NT2/D1 (cell line): ENCODE measurements around the gene CCDC137.

Experiments used
- DNase-seq: peaks from one replicate; pipeline ENCODE4 v3.0.0-alpha.2; 2011; ENCODE audit warnings: low read depth, low spot score
- H3K27me3 ChIP-seq: 2 replicates; pipeline ENCODE4 v1.6.0; 2011; ENCODE audit warnings: mild to moderate bottlenecking; ENCODE audit not compliant: insufficient read length, insufficient read depth
- H3K36me3 ChIP-seq: 2 replicates; pipeline ENCODE4 v1.6.1; 2011; ENCODE audit warnings: mild to moderate bottlenecking, low read length, mixed read lengths; ENCODE audit not compliant: insufficient read depth, insufficient read length
- H3K4me1 ChIP-seq: 2 replicates; pipeline ENCODE4 v1.5.1; 2011; ENCODE audit not compliant: insufficient read depth, insufficient read length
- H3K4me3 ChIP-seq: 2 replicates; pipeline ENCODE4 v1.5.1; 2011; ENCODE audit warnings: low read depth; ENCODE audit not compliant: insufficient read length
- H3K9ac ChIP-seq: 2 replicates; pipeline ENCODE4 v1.6.0; 2011; ENCODE audit warnings: low read depth; ENCODE audit not compliant: insufficient read length
- H3K9me3 ChIP-seq: 2 replicates; pipeline ENCODE4 v1.5.1; 2011; ENCODE audit warnings: mild to moderate bottlenecking, low read length; ENCODE audit not compliant: insufficient read depth
- SUZ12 ChIP-seq: IDR thresholded peaks from 2 replicates; pipeline ENCODE4 v1.6.1; 2011; ENCODE audit not compliant: insufficient read length, insufficient read depth; ENCODE audit errors: extremely low read depth
- YY1 ChIP-seq: IDR thresholded peaks from 2 replicates; pipeline ENCODE4 v1.6.1; 2011; ENCODE audit not compliant: insufficient read length, insufficient read depth
- ZNF274 ChIP-seq: IDR thresholded peaks from 2 replicates; pipeline ENCODE4 v1.6.1; 2011; ENCODE audit warnings: mild to moderate bottlenecking, low read depth, low read length

The CCDC137 gene

GRCh38 chr17:81693509-81694210 lies 27.1 kb downstream of the CCDC137 start:
- Histone ChIP-seq H3K27me3 (no peaks in the 10 kb centered on the region), H3K36me3 (peaks cover 99% of the 10 kb centered on the region), H3K9ac (no peak overlapping the region), H3K9me3 (no peaks in the 10 kb centered on the region), H3K4me3 (no peak overlapping the region), H3K4me1 (peaks cover 12% of the 10 kb centered on the region)
- no peak for TF ChIP-seq YY1
- TF ChIP-seq SUZ12 = no peak
- no peak for TF ChIP-seq ZNF274
- DNase-seq = no peak

- Histone ChIP-seq H3K4me1 (peaks cover 12% of the 10 kb centered on the region), H3K9ac (no peak overlapping the region), H3K27me3 (no peaks in the 10 kb centered on the region), H3K9me3 (no peaks in the 10 kb centered on the region), H3K4me3 (no peak overlapping the region), H3K36me3 (peaks cover 99% of the 10 kb centered on the region)
- no peak for DNase-seq
- TF ChIP-seq SUZ12 (no peak), ZNF274 (no peak), YY1 (no peak)
These were observed 28.3 kb downstream of the CCDC137 start for GRCh38 chr17:81694810-81695209.

- TF ChIP-seq ZNF274 (no peak), SUZ12 (no peak), YY1 (no peak)
- H3K9me3 ChIP-seq = no peaks in the 10 kb centered on the region
- no peaks in the 10 kb centered on the region for H3K27me3 ChIP-seq
- H3K36me3 ChIP-seq = peaks cover 97% of the 10 kb centered on the region
- no peak for DNase-seq
- H3K9ac ChIP-seq = no peak overlapping the region
- H3K4me3 ChIP-seq = no peak overlapping the region
- H3K4me1 ChIP-seq = peaks cover 12% of the 10 kb centered on the region
These were observed 28.7 kb downstream of the CCDC137 start for GRCh38 chr17:81695211-81695610.

GRCh38 chr17:81695801-81696200 lies 29.3 kb downstream of the CCDC137 start:
- Histone ChIP-seq H3K9ac (no peak overlapping the region), H3K36me3 (peaks cover 97% of the 10 kb centered on the region), H3K9me3 (no peaks in the 10 kb centered on the region), H3K4me3 (no peak overlapping the region), H3K27me3 (no peaks in the 10 kb centered on the region), H3K4me1 (peaks cover 12% of the 10 kb centered on the region)
- TF ChIP-seq YY1 = no peak
- no peak for TF ChIP-seq SUZ12
- TF ChIP-seq ZNF274 = no peak
- no peak for DNase-seq

GRCh38 chr17:81696218-81696941 lies 29.8 kb downstream of the CCDC137 start:
- DNase-seq = no peak
- TF ChIP-seq YY1 = no peak
- TF ChIP-seq ZNF274 = no peak
- TF ChIP-seq SUZ12 = no peak
- Histone ChIP-seq H3K4me3 (no peak overlapping the region), H3K4me1 (peaks cover 15% of the 10 kb centered on the region), H3K9ac (no peak overlapping the region), H3K36me3 (peaks cover 97% of the 10 kb centered on the region), H3K9me3 (no peaks in the 10 kb centered on the region), H3K27me3 (no peaks in the 10 kb centered on the region)

GRCh38 chr17:81697261-81698044 lies 30.9 kb downstream of the CCDC137 start:
- Histone ChIP-seq H3K4me3 (no peak overlapping the region), H3K9ac (peak overlapping the region; percentile 50), H3K36me3 (peaks cover 97% of the 10 kb centered on the region), H3K9me3 (no peaks in the 10 kb centered on the region), H3K4me1 (peaks cover 23% of the 10 kb centered on the region), H3K27me3 (no peaks in the 10 kb centered on the region)
- TF ChIP-seq YY1 (no peak), SUZ12 (no peak), ZNF274 (no peak)
- DNase-seq = no peak
